GM04503 (cell line): ENCODE measurements around the gene GTF2H1.
"Not testable (repeated sequence)": the region's sequence is repeated elsewhere in the genome, so short reads cannot be mapped to it uniquely, and the experiment has no call there.

Experiments
- DNase-seq: peaks from one replicate; pipeline ENCODE4 v3.0.0-alpha.2; 2012; ENCODE audit warnings: low read depth

GTF2H1 gene

GRCh38 chr11:18375941-18376340, 53.6 kb downstream of the GTF2H1 start:
- no peak for DNase-seq

DNA sequence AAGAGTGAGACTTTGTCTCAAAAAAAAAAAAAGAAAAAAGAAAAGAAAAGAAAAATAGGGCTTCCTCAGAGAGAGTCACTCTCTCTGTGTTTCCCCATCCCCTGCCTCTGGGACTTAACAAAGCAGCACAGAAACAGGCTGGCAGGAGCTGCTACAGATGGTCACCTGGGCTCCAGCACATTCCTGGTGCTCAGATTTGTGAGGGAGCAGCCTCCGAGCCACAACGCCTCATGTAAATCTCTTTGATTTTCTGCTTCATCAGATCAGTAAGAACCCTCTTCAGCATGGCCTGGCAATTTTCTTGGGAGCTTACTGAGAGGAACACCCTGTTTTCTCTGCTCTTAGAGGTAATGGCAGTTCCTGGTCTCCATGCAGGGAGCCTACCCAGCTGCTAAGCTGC, 56.8 kb downstream of the GTF2H1 start:
- no peak for DNase-seq

DNA sequence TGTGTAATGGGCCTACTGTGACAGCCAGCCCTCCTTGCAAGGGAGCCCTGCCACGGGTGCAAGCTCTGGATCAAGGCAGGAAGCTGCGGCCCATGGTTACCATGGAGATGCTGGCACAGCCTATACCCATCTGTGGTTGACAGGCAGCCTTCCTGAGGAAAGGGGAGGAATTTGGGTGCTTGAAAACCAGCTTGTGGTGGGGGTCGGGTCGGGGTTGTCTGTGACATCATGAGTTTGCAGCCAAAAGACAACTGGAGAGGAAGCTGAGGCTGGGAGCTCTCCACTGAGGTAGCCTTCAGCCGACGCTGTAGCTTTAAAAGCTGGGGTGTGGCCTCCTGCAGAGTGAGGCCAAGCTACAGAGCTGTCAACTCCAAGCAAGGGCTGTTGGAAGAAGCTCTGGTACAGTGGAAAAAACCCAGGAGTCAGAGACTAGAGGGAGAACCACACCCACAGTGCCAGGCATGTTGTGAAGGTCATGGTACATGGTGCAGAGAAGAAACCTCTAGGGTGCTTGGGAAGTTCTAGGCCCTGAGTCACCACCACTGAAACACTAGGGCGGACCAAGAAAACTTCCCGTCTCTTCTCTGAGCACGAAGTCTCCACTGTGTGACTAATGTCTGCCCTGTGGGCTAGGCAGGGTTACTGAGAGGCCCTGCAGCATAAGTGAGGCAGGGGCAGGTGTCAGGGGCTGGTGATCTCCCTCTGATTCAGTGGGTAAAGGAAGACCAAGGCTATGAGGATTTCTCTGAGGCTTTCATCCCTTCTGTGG, 61.2 kb downstream of the GTF2H1 start:
- DNase-seq: peak; percentile 100

GRCh38 chr11:18384157-18384641, 61.8 kb downstream of the GTF2H1 start:
- peak; percentile 94 for DNase-seq

GRCh38 chr11:18390088-18390487, 67.7 kb downstream of the GTF2H1 start:
- DNase-seq: no peak

GRCh38 chr11:18392434-18393321, 70.3 kb downstream of the GTF2H1 start:
- DNase-seq: no peak

GRCh38 chr11:18393581-18394274, 71.4 kb downstream of the GTF2H1 start:
- DNase-seq: no peak

- DNase-seq: peak; percentile 71
Measured at GRCh38 chr11:18394275-18394927, 72.0 kb downstream of the GTF2H1 start, which contains the start of gene LDHA. TSS of gene LDHA (plus strand) at chr11:18394563. CDS start at chr11:18396843, 2,280 bp downstream.

DNA sequence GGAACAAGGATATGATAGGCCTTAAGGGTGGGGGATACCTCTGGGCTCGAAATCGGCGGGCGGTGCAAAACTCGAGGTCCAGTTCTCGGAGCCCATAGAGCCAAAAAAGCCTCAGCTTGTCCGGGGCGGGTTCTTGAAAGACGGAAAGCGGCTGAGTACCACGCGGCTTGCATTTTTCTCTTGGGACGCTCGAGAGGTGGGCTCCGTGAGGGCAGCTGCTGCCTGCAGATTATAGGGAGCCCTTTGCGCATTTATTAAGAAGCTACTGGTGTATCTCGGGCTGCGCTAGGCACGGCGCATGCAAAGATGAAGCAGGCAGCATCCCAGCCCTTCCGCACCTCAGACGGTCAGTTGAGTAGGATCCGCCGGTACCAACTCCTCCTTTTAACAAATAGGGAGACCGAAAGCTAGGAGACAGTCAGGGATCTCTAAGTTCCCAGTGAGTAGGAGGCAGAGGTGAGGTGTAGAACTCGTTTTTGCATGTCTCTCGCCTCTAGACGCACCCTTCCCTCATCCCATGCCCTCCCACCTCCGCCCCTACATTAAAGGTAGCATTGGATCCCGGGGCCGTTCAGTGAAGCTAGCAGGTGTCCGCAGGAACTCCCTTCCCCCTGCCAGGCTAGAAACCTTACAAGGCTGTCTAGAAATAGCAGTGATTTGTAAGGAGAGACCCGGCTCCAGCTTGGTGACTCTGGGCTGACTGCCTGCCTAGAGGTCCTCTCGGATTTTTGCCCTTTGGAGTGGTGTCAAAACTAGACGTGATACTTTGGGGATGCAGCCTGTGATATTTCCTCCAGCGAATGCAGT, 72.8 kb downstream of the GTF2H1 start:
- DNase-seq: no peak

GRCh38 chr11:18395735-18396504, 73.6 kb downstream of the GTF2H1 start:
- peak; percentile 95 for DNase-seq

GRCh38 chr11:18397921-18398320, 75.6 kb downstream of the GTF2H1 start:
- no peak for DNase-seq

GRCh38 chr11:18401077-18401476, 78.7 kb downstream of the GTF2H1 start:
- DNase-seq: not testable (repeated sequence)

- DNase-seq: no peak
Measured at GRCh38 chr11:18404062-18404461, 81.7 kb downstream of the GTF2H1 start.

DNA sequence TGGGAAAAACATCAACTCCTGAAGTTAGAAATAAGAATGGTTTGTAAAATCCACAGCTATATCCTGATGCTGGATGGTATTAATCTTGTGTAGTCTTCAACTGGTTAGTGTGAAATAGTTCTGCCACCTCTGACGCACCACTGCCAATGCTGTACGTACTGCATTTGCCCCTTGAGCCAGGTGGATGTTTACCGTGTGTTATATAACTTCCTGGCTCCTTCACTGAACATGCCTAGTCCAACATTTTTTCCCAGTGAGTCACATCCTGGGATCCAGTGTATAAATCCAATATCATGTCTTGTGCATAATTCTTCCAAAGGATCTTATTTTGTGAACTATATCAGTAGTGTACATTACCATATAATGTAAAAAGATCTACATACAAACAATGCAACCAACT, 85.0 kb downstream of the GTF2H1 start:
- not testable (repeated sequence) for DNase-seq

GRCh38 chr11:18408558-18409291, 86.4 kb downstream of the GTF2H1 start:
- DNase-seq: no peak

- no peak for DNase-seq
Measured at GRCh38 chr11:18416459-18416858, 94.1 kb downstream of the GTF2H1 start.
